ENCODE data around the gene TIGD4. TPM values are rescaled to one million over a fixed set of nuclear protein-coding genes. Genes with fewer than 3 reads are reported as not detected.

TIGD4 gene
- polyA plus RNA-seq, 1 of the 3 experiments (the other 2 are of a cell fraction): 0.13 TPM

- ChIA-PET POLR2A (no interaction called here), CTCF (interaction anchor here (4.0 kb wide), 1 partner anchor 93 kb away, joined by 23 read pairs; no protein-coding TSS in a partner anchor)
- no peak for DNase-seq
- Histone ChIP-seq H3K27me3 (ENCODE audit: insufficient read depth) (no peaks in the 10 kb centered on the region), H4K20me1 (ENCODE audit: insufficient read depth) (no peaks in the 10 kb centered on the region), H3K27ac (ENCODE audit: low read depth in 2 of 2, low read length in 1 of 2) (no peak overlapping the region), H3K9me3 (no peaks in the 10 kb centered on the region), H3K4me2 (no peak overlapping the region), H3K4me1 (ENCODE audit: control insufficient read depth in 1 of 2, insufficient read depth in 2 of 2, low read depth in 1 of 2, low read length in 1 of 2) (no peaks in the 10 kb centered on the region), H3K9me2 (no peaks in the 10 kb centered on the region), H3K9ac (no peak overlapping the region), H2AFZ (ENCODE audit: low read depth) (no peak overlapping the region), H3K79me2 (ENCODE audit: insufficient read depth) (no peaks in the 10 kb centered on the region), H3F3A (replicated peaks; ENCODE audit: insufficient read depth) (no peaks in the 10 kb centered on the region), H3K36me3 (replicated peaks in 1 of 2; ENCODE audit: control insufficient read depth in 1 of 2, insufficient read depth in 2 of 2, low read length in 1 of 2) (no peaks in the 10 kb centered on the region), H3K4me3 (ENCODE audit: low read depth in 2 of 2, low read length in 1 of 2) (no peak overlapping the region)
- no peak for TF ChIP-seq RXRA (IDR thresholded peaks at IDR 0.05; ENCODE audit: borderline replicate concordance, low read depth)
- TF ChIP-seq, protein P1, sequence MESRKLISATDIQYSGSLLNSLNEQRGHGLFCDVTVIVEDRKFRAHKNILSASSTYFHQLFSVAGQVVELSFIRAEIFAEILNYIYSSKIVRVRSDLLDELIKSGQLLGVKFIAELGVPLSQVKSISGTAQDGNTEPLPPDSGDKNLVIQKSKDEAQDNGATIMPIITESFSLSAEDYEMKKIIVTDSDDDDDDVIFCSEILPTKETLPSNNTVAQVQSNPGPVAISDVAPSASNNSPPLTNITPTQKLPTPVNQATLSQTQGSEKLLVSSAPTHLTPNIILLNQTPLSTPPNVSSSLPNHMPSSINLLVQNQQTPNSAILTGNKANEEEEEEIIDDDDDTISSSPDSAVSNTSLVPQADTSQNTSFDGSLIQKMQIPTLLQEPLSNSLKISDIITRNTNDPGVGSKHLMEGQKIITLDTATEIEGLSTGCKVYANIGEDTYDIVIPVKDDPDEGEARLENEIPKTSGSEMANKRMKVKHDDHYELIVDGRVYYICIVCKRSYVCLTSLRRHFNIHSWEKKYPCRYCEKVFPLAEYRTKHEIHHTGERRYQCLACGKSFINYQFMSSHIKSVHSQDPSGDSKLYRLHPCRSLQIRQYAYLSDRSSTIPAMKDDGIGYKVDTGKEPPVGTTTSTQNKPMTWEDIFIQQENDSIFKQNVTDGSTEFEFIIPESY (IDR thresholded peaks at IDR 0.05; ENCODE audit: borderline replicate concordance, low read depth): no peak
- TF ChIP-seq NFIC (IDR thresholded peaks at IDR 0.05; ENCODE audit: borderline replicate concordance): no peak
- no peak for TF ChIP-seq CHD2 (IDR thresholded peaks at IDR 0.05; ENCODE audit: low read length, partially characterized antibody)
- no peak for TF ChIP-seq JUND (IDR thresholded peaks at IDR 0.05)
- TF ChIP-seq TEAD4 (IDR thresholded peaks at IDR 0.05; ENCODE audit: borderline replicate concordance, insufficient read depth): no peak
- no peak for TF ChIP-seq SIN3A (IDR thresholded peaks at IDR 0.05; ENCODE audit: borderline replicate concordance, low read depth, low read length)
- no peak for TF ChIP-seq EZH2phosphoT487 (IDR thresholded peaks at IDR 0.05; ENCODE audit: borderline replicate concordance, low read depth)
- WGBS (ENCODE audit: low lambda C conversion rate): 79% methylated on average over 5 of the region's 5 CpGs
Measured at GRCh38 chr4:152734015-152734698, 45.4 kb downstream of the TIGD4 start.

DNA sequence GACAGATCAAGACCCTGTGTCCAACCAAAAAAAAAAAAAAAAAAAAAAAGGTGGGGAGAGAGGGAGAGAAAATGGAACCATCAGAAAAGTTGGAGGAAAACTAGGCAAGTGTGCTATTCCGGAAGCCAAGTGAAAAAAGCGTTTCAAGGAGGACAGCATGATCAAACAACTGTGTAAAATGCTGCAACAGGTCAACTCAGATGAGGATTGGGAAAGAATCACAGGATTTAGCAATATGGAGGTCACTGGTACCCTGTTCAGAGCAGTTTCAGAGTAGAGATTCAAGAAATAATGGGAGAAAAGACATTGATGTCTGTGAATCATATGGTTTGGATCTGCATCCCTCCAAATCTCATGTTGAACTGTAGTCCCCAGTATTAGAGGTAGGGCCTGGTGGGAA, 47.5 kb downstream of the TIGD4 start:
- 81% methylated on average over 2 of the region's 2 CpGs for WGBS (ENCODE audit: low lambda C conversion rate)
- CTCF ChIA-PET: interaction anchor here (1.1 to 2.0 kb wide), 4 partner anchors 21 to 324 kb away, joined by 3 to 7 read pairs (median 4); no protein-coding TSS in a partner anchor
- no peak for DNase-seq

More for the DNA sequence above, 47.5 kb downstream of the TIGD4 start:
- POLR2A ChIA-PET: no interaction called here
- H3K4me1 ChIP-seq (ENCODE audit: control insufficient read depth in 1 of 2, insufficient read depth in 2 of 2, low read depth in 1 of 2, low read length in 1 of 2): no peaks in the 10 kb centered on the region
- no peak for TF ChIP-seq ELF1 (IDR thresholded peaks at IDR 0.05)
- TF ChIP-seq TCF12 (IDR thresholded peaks at IDR 0.05): no peak
- TF ChIP-seq YY1 (IDR thresholded peaks at IDR 0.05; ENCODE audit: low read depth): no peak
- no peak for TF ChIP-seq FOXM1 (IDR thresholded peaks at IDR 0.05; ENCODE audit: low read depth)
- TF ChIP-seq CHD2 (IDR thresholded peaks at IDR 0.05; ENCODE audit: low read length, partially characterized antibody): no peak
- no peak for TF ChIP-seq JUND (IDR thresholded peaks at IDR 0.05)
- no peak for TF ChIP-seq NRF1 (IDR thresholded peaks at IDR 0.05; ENCODE audit: low read depth, low read length)
- no peak for TF ChIP-seq MAX (IDR thresholded peaks at IDR 0.05; ENCODE audit: low read depth)
- TF ChIP-seq, protein P1 (IDR thresholded peaks at IDR 0.05; ENCODE audit: borderline replicate concordance, low read depth): no peak
- TF ChIP-seq TAF1 (IDR thresholded peaks at IDR 0.05; ENCODE audit: borderline replicate concordance, low read depth, low read length): no peak
- H3F3A ChIP-seq (replicated peaks; ENCODE audit: insufficient read depth): no peaks in the 10 kb centered on the region
- no peaks in the 10 kb centered on the region for H4K20me1 ChIP-seq (ENCODE audit: insufficient read depth)
- H3K4me2 ChIP-seq: no peak overlapping the region
- H3K36me3 ChIP-seq (replicated peaks in 1 of 2; ENCODE audit: control insufficient read depth in 1 of 2, insufficient read depth in 2 of 2, low read length in 1 of 2): no peaks in the 10 kb centered on the region
- no peak overlapping the region for H3K9ac ChIP-seq
- H3K27ac ChIP-seq (ENCODE audit: low read depth in 2 of 2, low read length in 1 of 2): no peak overlapping the region
- H2AFZ ChIP-seq (ENCODE audit: low read depth): no peak overlapping the region
- H3K4me3 ChIP-seq (ENCODE audit: low read depth in 2 of 2, low read length in 1 of 2): no peak overlapping the region
- no peaks in the 10 kb centered on the region for H3K9me2 ChIP-seq
- H3K9me3 ChIP-seq: no peaks in the 10 kb centered on the region
- no peaks in the 10 kb centered on the region for H3K79me2 ChIP-seq (ENCODE audit: insufficient read depth)
- no peaks in the 10 kb centered on the region; the same call in 1 of the 2 replicates for H3K27me3 ChIP-seq (ENCODE audit: insufficient read depth)

Measured in SK-N-SH (cell line).